Pancreas (tissue), 10 donors: ENCODE measurements around the gene ANKRD31. TPM values are rescaled to one million over a fixed set of nuclear protein-coding genes. Genes with fewer than 3 reads are reported as not detected.
A peak's percentile ranks its signal among the peaks of the same experiment; 100 is the strongest.

ENCODE experiments used
- ATAC-seq, 4 donors: fragments of 200-7000 bp; cut with Tn5 transposase; one replicate each; pipeline versions ENCODE4 v1.8.0 to v1.9.1; 2020; ENCODE audit warnings: mild to moderate bottlenecking in 4 of 4, moderate library complexity in 4 of 4
- DNase-seq, 6 donors: peaks; one replicate each; pipeline ENCODE4 v3.0.0-alpha.2; 2020
- FAIRE-seq: peaks from 2 replicates; lab custom pipeline; 2012; peaks lifted over from hg19 to GRCh38; lab: Jason Lieb, UNC
- H3K27ac ChIP-seq, 4 donors: fragments of 200-600 bp; sonication (generic); 1 replicate in 3 of 4; 2 replicates in 1 of 4; pipeline versions ENCODE4 v1.5.0 to v1.8.0; 2020
- H3K27me3 ChIP-seq, 4 donors: fragments of 200-600 bp; one replicate each; pipeline ENCODE4 v1.8.0; 2021
- H3K36me3 ChIP-seq, 3 donors: fragments of 200-600 bp; sonication (generic) in 1 of 3; one replicate each; pipeline versions ENCODE4 v1.5.0 to v1.8.0; 2020 to 2021
- H3K4me1 ChIP-seq, 3 donors: fragments of 200-600 bp; one replicate each; pipeline ENCODE4 v1.8.0; 2021
- H3K4me3 ChIP-seq, 4 donors: fragments of 200-600 bp; sonication (generic) in 2 of 4; one replicate each; pipeline versions ENCODE4 v1.5.0 to v1.8.0; 2020 to 2021
- H3K9me3 ChIP-seq, 4 donors: fragments of 200-600 bp; one replicate each; pipeline ENCODE4 v1.8.0; 2021
- CTCF ChIP-seq, 4 donors: fragments of 200-600 bp; sonication (generic) in 3 of 4; IDR thresholded peaks; one replicate each; pipeline versions ENCODE4 v1.5.0 to v1.8.0; 2021; ENCODE audit warnings: antibody characterized with exemption in 4 of 4
- WGBS, 2 donors: extraction: QIAGEN DNeasy Blood & Tissue Kit; methylation state at CpG; one replicate each; pipeline ENCODE4 v1.1.7; 2013; 5-methylcytosine and 5-hydroxymethylcytosine counted together
- intact Hi-C, 3 donors: fragments of 100-400 bp; cut with DNase I; formaldehyde crosslinking; loops; one replicate each; pipeline versions ENCODE4 v1.11.1 to v1.14.2; 2022
- polyA plus RNA-seq, 2 donors: library from polyadenylated mRNA; stranded (reverse); fragments of 200-250 nt; gene quantifications; one replicate each; pipeline ENCODE4 v1.2.3, GENCODE V29; 2013
- total RNA-seq, 6 donors: library from RNA; stranded (reverse); fragmentation: NEBNext Ultra II Directional in 4 of 6; extraction: Animal tissue kit (Norgen Biotek cat#: 25700) in 4 of 6; gene quantifications; one replicate each; pipeline versions ENCODE4 v1.2.1 to v1.2.4, GENCODE V29; 2021 to 2023
- donor health status: healthy with polysubstance abuse.
- donor health status: DM: no; HTN: no; CAD: no; lungs with moderate emphysema.
- donor health status: DM: no; HTN: no; CAD: no.
- donor health status: control.
- donor health status: control.
- donor health status: Bipolar disorder and iron deficiency.
- donor health status: DM: yes; HTN: yes; CAD: no.
- donor health status: DM: no; HTN: no; CAD: no.
- donor health status: DM: no; HTN: no; CAD: no.
- donor health status: DM: yes; HTN: yes; CAD: no.

The ANKRD31 gene
- total and polyA plus RNA-seq, 8 donors, result 0.08 to 0.28 (median 0.18) TPM

GRCh38 chr5:75078027-75078426 is 158.7 kb downstream of the ANKRD31 start:
- no peaks in the 10 kb centered on the region for H3K36me3 ChIP-seq
- ATAC-seq (no peak), FAIRE-seq (no peak), DNase-seq (no peak)
- no peaks in the 10 kb centered on the region for H3K27me3 ChIP-seq
- intact Hi-C loops, result no loop called here
- TF ChIP-seq CTCF (IDR thresholded peaks at IDR 0.05), result no peak
- H3K4me1 ChIP-seq, result no peaks in the 10 kb centered on the region
- H3K27ac ChIP-seq, result no peak overlapping the region
- no peaks in the 10 kb centered on the region for H3K9me3 ChIP-seq
- H3K4me3 ChIP-seq, result no peak overlapping the region
- WGBS, 2 donors, result 76 to 86% methylated on average over 5 of the region's 5 CpGs

- Histone ChIP-seq H3K27ac (no peak overlapping the region), H3K36me3 (no peaks in the 10 kb centered on the region), H3K4me3 (no peak overlapping the region), H3K4me1 (no peaks in the 10 kb centered on the region), H3K9me3 (no peaks in the 10 kb centered on the region), H3K27me3 (no peaks in the 10 kb centered on the region)
- FAIRE-seq (no peak), ATAC-seq (no peak), DNase-seq (no peak)
- intact Hi-C loops, result no loop called here
- no peak for TF ChIP-seq CTCF (IDR thresholded peaks at IDR 0.05)
Observed at GRCh38 chr5:75072061-75072460, 164.6 kb downstream of the ANKRD31 start.

GRCh38 chr5:75071100-75071499 is 165.6 kb downstream of the ANKRD31 start:
- H3K27ac ChIP-seq, result no peak overlapping the region
- FAIRE-seq, result peak; percentile 29
- H3K36me3 ChIP-seq, result no peaks in the 10 kb centered on the region
- H3K4me3 ChIP-seq, result no peak overlapping the region
- no peak for DNase-seq
- H3K4me1 ChIP-seq, result no peaks in the 10 kb centered on the region
- H3K9me3 ChIP-seq, result no peaks in the 10 kb centered on the region
- ATAC-seq, result no peak
- no peaks in the 10 kb centered on the region for H3K27me3 ChIP-seq
- intact Hi-C loops, result no loop called here
- TF ChIP-seq CTCF (IDR thresholded peaks at IDR 0.05), result no peak

GRCh38 chr5:75067434-75067833 is 169.2 kb downstream of the ANKRD31 start:
- Histone ChIP-seq H3K4me1 (no peaks in the 10 kb centered on the region), H3K27ac (no peak overlapping the region), H3K4me3 (no peak overlapping the region), H3K9me3 (no peaks in the 10 kb centered on the region), H3K27me3 (no peaks in the 10 kb centered on the region), H3K36me3 (no peaks in the 10 kb centered on the region)
- no peak for ATAC-seq
- WGBS, 2 donors, result 92 to 94% methylated on average over 3 of the region's 3 CpGs
- no peak for DNase-seq
- no peak for TF ChIP-seq CTCF (IDR thresholded peaks at IDR 0.05)
- intact Hi-C loops, result no loop called here
- no peak for FAIRE-seq

- no peak for TF ChIP-seq CTCF (IDR thresholded peaks at IDR 0.05)
- DNase-seq (no peak), ATAC-seq (no peak), FAIRE-seq (no peak)
- no peaks in the 10 kb centered on the region for H3K4me1 ChIP-seq
- H3K9me3 ChIP-seq, result no peaks in the 10 kb centered on the region
- intact Hi-C loops, result no loop called here
- H3K27ac ChIP-seq, result no peak overlapping the region
- no peaks in the 10 kb centered on the region for H3K27me3 ChIP-seq
- H3K4me3 ChIP-seq, result no peak overlapping the region
- 70 to 71% methylated on average over 2 of the region's 2 CpGs for WGBS, 2 donors
- H3K36me3 ChIP-seq, result no peaks in the 10 kb centered on the region
Observed at GRCh38 chr5:75062925-75063531, 173.7 kb downstream of the ANKRD31 start.
